Naive thymus-derived CD4-positive, alpha-beta T cell (primary cell): ENCODE measurements around the gene TET1. TPM values are rescaled to one million over a fixed set of nuclear protein-coding genes. Genes with fewer than 3 reads are reported as not detected.
"Not testable (repeated sequence)": the region's sequence is repeated elsewhere in the genome, so short reads cannot be mapped to it uniquely, and the experiment has no call there.

Source experiments
- ATAC-seq: fragments of 150-1000 bp; cut with Tn5 transposase; 2 replicates; pipeline ENCODE4 v1.10.0; 2021; ENCODE audit warnings: mild to moderate bottlenecking, moderate library complexity
- CTCF ChIA-PET: fragments of 350-600 bp; sonication (Branson Sonifier 250); formaldehyde crosslinking; loops from one replicate; lab custom pipeline; 2021; ENCODE audit warnings: antibody characterized with exemption; lab: Charles Lee
- POLR2A ChIA-PET: fragments of 350-600 bp; sonication (Branson Sonifier 250); formaldehyde crosslinking; loops from one replicate; lab custom pipeline; 2021; ENCODE audit warnings: antibody characterized with exemption, inconsistent platforms; lab: Charles Lee
- DNase-seq, 9 donors: peaks; one replicate each; pipeline versions ENCODE4 v3.0.0 to v3.0.0-alpha.2; 2020 to 2022; ENCODE audit warnings: mixed read lengths in 1 of 9
- H3K27ac ChIP-seq: one replicate; pipeline ENCODE4 v1.7.0; 2013; ENCODE audit warnings: mild to moderate bottlenecking, low read depth, low read length, moderate library complexity
- H3K27me3 ChIP-seq, 2 donors: one replicate each; pipeline ENCODE4 v1.7.0; 2013; ENCODE audit warnings: low read length in 2 of 2, mild to moderate bottlenecking in 2 of 2, moderate library complexity in 2 of 2; ENCODE audit not compliant: control insufficient read depth in 2 of 2, insufficient read depth in 2 of 2
- H3K36me3 ChIP-seq, 3 experiments: 1 replicate in 2 of 3; 2 replicates in 1 of 3; pipeline ENCODE4 v1.7.0; 2013; ENCODE audit warnings: low read length in 3 of 3, mild to moderate bottlenecking in 3 of 3, moderate library complexity in 1 of 3; ENCODE audit not compliant: insufficient read depth in 3 of 3, control insufficient read depth in 2 of 3
- H3K4me1 ChIP-seq, 2 donors: one replicate each; pipeline ENCODE4 v1.7.0; 2013; ENCODE audit warnings: low read length in 2 of 2, mild to moderate bottlenecking in 2 of 2, moderate library complexity in 1 of 2; ENCODE audit not compliant: control insufficient read depth in 2 of 2, insufficient read depth in 2 of 2
- H3K4me3 ChIP-seq: 2 replicates; pipeline ENCODE4 v1.7.0; 2013; ENCODE audit warnings: mild to moderate bottlenecking, low read length
- H3K9me3 ChIP-seq, 3 experiments: 1 replicate in 2 of 3; 2 replicates in 1 of 3; pipeline ENCODE4 v1.7.0; 2013; ENCODE audit warnings: low read length in 3 of 3; ENCODE audit not compliant: control insufficient read depth in 2 of 3
- H3K27ac Mint-ChIP-seq, 9 donors: one replicate each; pipeline ENCODE4 v1.8.0; 2020 to 2022; ENCODE audit warnings: mixed read lengths in 9 of 9, mild to moderate bottlenecking in 8 of 9, moderate library complexity in 5 of 9, inconsistent platforms in 2 of 9
- H3K27me3 Mint-ChIP-seq, 5 donors: one replicate each; pipeline ENCODE4 v1.8.0; 2021 to 2022; ENCODE audit warnings: mixed read lengths in 5 of 5, mild to moderate bottlenecking in 1 of 5
- H3K36me3 Mint-ChIP-seq, 5 donors: one replicate each; pipeline ENCODE4 v1.8.0; 2020 to 2022; ENCODE audit warnings: mixed read lengths in 5 of 5, mild to moderate bottlenecking in 3 of 5, inconsistent platforms in 1 of 5
- H3K4me1 Mint-ChIP-seq, 7 donors: one replicate each; pipeline ENCODE4 v1.8.0; 2020 to 2022; ENCODE audit warnings: mixed read lengths in 7 of 7, mild to moderate bottlenecking in 3 of 7, inconsistent platforms in 1 of 7
- H3K4me3 Mint-ChIP-seq, 10 donors: one replicate each; pipeline ENCODE4 v1.8.0; 2020 to 2022; ENCODE audit warnings: mild to moderate bottlenecking in 10 of 10, mixed read lengths in 10 of 10, moderate library complexity in 6 of 10, inconsistent platforms in 2 of 10
- H3K9me3 Mint-ChIP-seq, 11 donors: one replicate each; pipeline ENCODE4 v1.8.0; 2020 to 2022; ENCODE audit warnings: mixed read lengths in 11 of 11, mild to moderate bottlenecking in 4 of 11, inconsistent platforms in 1 of 11, moderate library complexity in 1 of 11
- intact Hi-C, 2 donors: fragments of 100-400 bp; cut with micrococcal nuclease; formaldehyde crosslinking; loops; one replicate each; pipeline ENCODE4 v1.15.1; 2023
- polyA plus RNA-seq, 2 donors: library from polyadenylated mRNA; unstranded; fragments of 300-500 nt; fragmentation: Illumina TruSeq; gene quantifications; one replicate each; pipeline ENCODE4 v1.2.3, GENCODE V29; 2021
- total RNA-seq, 6 experiments: library from RNA in 5 of 6; stranded (reverse) in 5 of 6; gene quantifications; 1 replicate in 5 of 6; 2 replicates in 1 of 6; pipeline ENCODE4 v1.2.3 and lab custom pipeline; 2021 to 2026

The TET1 gene
- total and polyA plus RNA-seq, 7 experiments from 2014 or later, result 1.4 to 3.0 (median 2.9) TPM

- H3K4me3 ChIP-seq, H3K27me3 ChIP-seq, H3K4me1 ChIP-seq, CTCF ChIA-PET, H3K9me3 Mint-ChIP-seq, H3K9me3 ChIP-seq, intact Hi-C loops, H3K27ac ChIP-seq, DNase-seq, H3K4me3 Mint-ChIP-seq, H3K27me3 Mint-ChIP-seq, ATAC-seq: not testable (repeated sequence)
- Mint-ChIP-seq H3K36me3 (peaks cover 5 to 45% (median 13%) of the 10 kb centered on the region in 5 donors), H3K27ac (peak overlapping the region in 3 of 9 donors; percentile 14 to 67 (median 28)), H3K4me1 (peaks cover 8 to 33% (median 13%) of the 10 kb centered on the region in 7 donors)
- peaks cover 10 to 79% (median 17%) of the 10 kb centered on the region in 3 experiments for H3K36me3 ChIP-seq
- POLR2A ChIA-PET, result interaction anchor here (0.8 kb wide), 1 partner anchor 135 kb away, joined by 3 read pairs; no protein-coding TSS in a partner anchor
Measured at GRCh38 chr10:68735739-68736138, 175.6 kb downstream of the TET1 start.

GRCh38 chr10:68740676-68741075 is 180.5 kb downstream of the TET1 start:
- peaks cover 20 to 74% (median 22%) of the 10 kb centered on the region in 3 experiments for H3K36me3 ChIP-seq
- intact Hi-C loops, H3K27me3 Mint-ChIP-seq, ATAC-seq, H3K27me3 ChIP-seq, H3K27ac ChIP-seq, H3K9me3 Mint-ChIP-seq, H3K27ac Mint-ChIP-seq, H3K4me3 ChIP-seq, H3K4me1 ChIP-seq, H3K4me3 Mint-ChIP-seq, CTCF ChIA-PET, DNase-seq, H3K9me3 ChIP-seq: not testable (repeated sequence)
- Mint-ChIP-seq H3K36me3 (peaks cover 5 to 38% (median 10%) of the 10 kb centered on the region in 5 donors), H3K4me1 (peaks cover 0 to 21% (median 13%) of the 10 kb centered on the region in 7 donors)
- POLR2A ChIA-PET, result interaction anchor here (0.7 kb wide), 1 partner anchor 14 kb away, joined by 4 read pairs; no protein-coding TSS in a partner anchor

- DNase-seq (no peak), ATAC-seq (no peak)
- peaks cover 0 to 13% (median 8%) of the 10 kb centered on the region in 7 donors for H3K4me1 Mint-ChIP-seq
- no peak overlapping the region for H3K4me3 Mint-ChIP-seq
- H3K27ac Mint-ChIP-seq, result no peak overlapping the region
- Histone ChIP-seq H3K27me3 (no peaks in the 10 kb centered on the region), H3K36me3 (peaks cover 15 to 69% (median 18%) of the 10 kb centered on the region in 3 experiments), H3K4me1 (peaks cover 0 to 3% of the 10 kb centered on the region in 2 donors), H3K27ac (no peak overlapping the region), H3K9me3 (no peaks in the 10 kb centered on the region), H3K4me3 (no peak overlapping the region)
- CTCF ChIA-PET, result no interaction called here
- intact Hi-C loops, result no loop called here
- H3K36me3 Mint-ChIP-seq, result peaks cover 0 to 30% (median 6%) of the 10 kb centered on the region in 5 donors
- no peaks in the 10 kb centered on the region for H3K9me3 Mint-ChIP-seq
- H3K27me3 Mint-ChIP-seq, result no peaks in the 10 kb centered on the region
- POLR2A ChIA-PET, result no interaction called here
Measured at GRCh38 chr10:68742397-68742796, 182.3 kb downstream of the TET1 start.

Other genes starting within 250 kb of the TET1 start
- gene HNRNPH3, start 228.3 kb upstream of the TET1 start, total RNA-seq, result 100 to 1,000 TPM; 125 to 190 (median 156) TPM
- 100 to 1,000 TPM; 148 to 182 TPM for gene HNRNPH3, start 228.3 kb upstream of the TET1 start, polyA plus RNA-seq
- gene PBLD, start 227.4 kb upstream of the TET1 start, total RNA-seq, result 1 to 10 TPM; 1.3 to 3.5 (median 1.9) TPM
- 1 to 10 TPM in 1 of 2 donors, under 1 TPM in 1; 0.72 to 1.3 TPM for gene PBLD, start 227.4 kb upstream of the TET1 start, polyA plus RNA-seq
- 10 to 100 TPM; 15.1 to 24.7 (median 20.4) TPM for gene RUFY2, start 153.1 kb upstream of the TET1 start, total RNA-seq
- gene RUFY2, start 153.1 kb upstream of the TET1 start, polyA plus RNA-seq, result 1 to 10 TPM; 6.1 to 6.4 TPM
- gene DNA2, start 88.4 kb upstream of the TET1 start, total RNA-seq, result 10 to 100 TPM in 1 of 5 experiments, 1 to 10 TPM in 4; 3.8 to 40.2 (median 6.3) TPM
- under 1 TPM; 0.40 to 0.43 TPM for gene DNA2, start 88.4 kb upstream of the TET1 start, polyA plus RNA-seq
- gene SLC25A16, start 32.8 kb upstream of the TET1 start, total RNA-seq, result 10 to 100 TPM; 19.1 to 28.3 (median 26.5) TPM
- gene SLC25A16, start 32.8 kb upstream of the TET1 start, polyA plus RNA-seq, result 1 to 10 TPM; 3.5 to 6.9 TPM
- gene CCAR1, start 160.9 kb downstream of the TET1 start, total RNA-seq, result 10 to 100 TPM; 64.4 to 89.5 (median 88.2) TPM
- gene CCAR1, start 160.9 kb downstream of the TET1 start, polyA plus RNA-seq, result 10 to 100 TPM; 31.7 to 51.7 TPM